ENCODE results near the gene TMIE.

TMIE gene

GRCh38 chr3:46708401-46709156 is 7.4 kb downstream of the TMIE start:
- no peak for DNase-seq (ENCODE audit: low spot score)

GRCh38 chr3:46709157-46709654 is 8.0 kb downstream of the TMIE start:
- no peak for DNase-seq (ENCODE audit: low spot score)

GRCh38 chr3:46709721-46710120 is 8.5 kb downstream of the TMIE start:
- no peak for DNase-seq (ENCODE audit: low spot score)

GRCh38 chr3:46710229-46710628 is 9.0 kb downstream of the TMIE start:
- DNase-seq (ENCODE audit: low spot score), result no peak

GRCh38 chr3:46710671-46711295 is 9.6 kb downstream of the TMIE start:
- DNase-seq (ENCODE audit: low spot score), result no peak

- no peak for DNase-seq (ENCODE audit: low spot score)
Measured at GRCh38 chr3:46711305-46711704, 10.1 kb downstream of the TMIE start.

- DNase-seq (ENCODE audit: low spot score), result no peak
Measured at GRCh38 chr3:46711760-46712159, 10.6 kb downstream of the TMIE start.

- no peak for DNase-seq (ENCODE audit: low spot score)
Measured at GRCh38 chr3:46712191-46713049, 11.2 kb downstream of the TMIE start.

GRCh38 chr3:46713050-46713897 is 12.1 kb downstream of the TMIE start:
- DNase-seq (ENCODE audit: low spot score), result no peak

- no peak for DNase-seq (ENCODE audit: low spot score)
Measured at GRCh38 chr3:46713898-46714552, 12.8 kb downstream of the TMIE start.

- no peak for DNase-seq (ENCODE audit: low spot score)
Measured at GRCh38 chr3:46714728-46715506, 13.7 kb downstream of the TMIE start.

- no peak for DNase-seq (ENCODE audit: low spot score)
Measured at GRCh38 chr3:46715507-46716175, 14.4 kb downstream of the TMIE start.

GRCh38 chr3:46716461-46717441 is 15.6 kb downstream of the TMIE start:
- DNase-seq (ENCODE audit: low spot score), result no peak

GRCh38 chr3:46717447-46718231 is 16.4 kb downstream of the TMIE start, which contains the start of gene PRSS50:
TSS of gene PRSS50 (minus strand) at chr3:46717869. CDS start at chr3:46717824, 45 bp downstream.
- DNase-seq (ENCODE audit: low spot score), result no peak

GRCh38 chr3:46719044-46719565 is 17.9 kb downstream of the TMIE start:
- DNase-seq (ENCODE audit: low spot score), result no peak

- DNase-seq (ENCODE audit: low spot score), result no peak
Measured at GRCh38 chr3:46719735-46720271, 18.6 kb downstream of the TMIE start.

- no peak for DNase-seq (ENCODE audit: low spot score)
Measured at GRCh38 chr3:46721009-46721408, 19.8 kb downstream of the TMIE start.

Measured in CD4-positive, alpha-beta T cell treated with Interleukin-2 at 100 ng/mL for 4 hours (primary cell).